GM23338 (cell line): ENCODE measurements around the gene CNTN5.

Experiments used
- EZH2 ChIP-seq: fragments of 200-600 bp; sonication (generic); IDR thresholded peaks from one replicate; pipeline ENCODE4 v1.8.0; 2017; ENCODE audit warnings: antibody characterized with exemption, mild to moderate bottlenecking, low read depth; ENCODE audit not compliant: unreplicated experiment
- JUNB ChIP-seq: IDR thresholded peaks from one replicate; pipeline ENCODE4 v1.6.1; 2016; ENCODE audit warnings: antibody characterized with exemption; ENCODE audit not compliant: unreplicated experiment
- POLR2AphosphoS5 ChIP-seq: IDR thresholded peaks from 2 replicates; pipeline ENCODE4 v1.6.1; 2016; ENCODE audit warnings: antibody characterized with exemption, low read depth
- TF ChIP-seq, protein P1 (sequence below), 2 experiments: fragments of 200-600 bp in 1 of 2; sonication (generic) in 1 of 2; conservative IDR thresholded peaks; 2 replicates each; pipeline versions ENCODE4 v1.5.1 to v1.6.1; 2016 to 2017; ENCODE audit warnings: antibody characterized with exemption in 2 of 2, low read depth in 2 of 2, mild to moderate bottlenecking in 2 of 2, moderate library complexity in 1 of 2
- TF ChIP-seq, protein P2 (sequence below): IDR thresholded peaks from one replicate; pipeline ENCODE4 v1.6.1; 2018; ENCODE audit warnings: antibody characterized with exemption; ENCODE audit not compliant: unreplicated experiment

DNA sequence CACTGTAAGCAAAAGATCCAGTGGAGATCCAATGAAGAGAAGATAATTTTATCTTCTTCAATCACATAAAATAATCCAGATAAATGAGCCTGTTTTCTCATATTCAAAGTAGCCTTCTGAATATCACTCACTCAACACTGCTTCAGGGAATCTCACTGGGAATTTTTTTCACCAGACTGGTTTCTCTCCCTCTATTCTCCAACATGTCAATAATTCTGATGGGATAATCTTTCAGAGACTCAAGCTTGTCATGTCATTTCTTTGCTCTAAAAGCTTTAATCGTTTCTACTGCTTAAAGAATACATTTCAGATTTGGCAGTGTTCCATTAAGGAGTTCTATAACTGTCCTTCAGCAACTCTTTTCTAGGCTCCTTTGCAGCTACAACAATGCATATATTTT, 16.3 kb downstream of the CNTN5 start:
- TF ChIP-seq, protein P1, sequence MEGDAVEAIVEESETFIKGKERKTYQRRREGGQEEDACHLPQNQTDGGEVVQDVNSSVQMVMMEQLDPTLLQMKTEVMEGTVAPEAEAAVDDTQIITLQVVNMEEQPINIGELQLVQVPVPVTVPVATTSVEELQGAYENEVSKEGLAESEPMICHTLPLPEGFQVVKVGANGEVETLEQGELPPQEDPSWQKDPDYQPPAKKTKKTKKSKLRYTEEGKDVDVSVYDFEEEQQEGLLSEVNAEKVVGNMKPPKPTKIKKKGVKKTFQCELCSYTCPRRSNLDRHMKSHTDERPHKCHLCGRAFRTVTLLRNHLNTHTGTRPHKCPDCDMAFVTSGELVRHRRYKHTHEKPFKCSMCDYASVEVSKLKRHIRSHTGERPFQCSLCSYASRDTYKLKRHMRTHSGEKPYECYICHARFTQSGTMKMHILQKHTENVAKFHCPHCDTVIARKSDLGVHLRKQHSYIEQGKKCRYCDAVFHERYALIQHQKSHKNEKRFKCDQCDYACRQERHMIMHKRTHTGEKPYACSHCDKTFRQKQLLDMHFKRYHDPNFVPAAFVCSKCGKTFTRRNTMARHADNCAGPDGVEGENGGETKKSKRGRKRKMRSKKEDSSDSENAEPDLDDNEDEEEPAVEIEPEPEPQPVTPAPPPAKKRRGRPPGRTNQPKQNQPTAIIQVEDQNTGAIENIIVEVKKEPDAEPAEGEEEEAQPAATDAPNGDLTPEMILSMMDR (conservative IDR thresholded peaks at IDR 0.05; ENCODE audit: low read depth in 2 of 2), result no peak
- TF ChIP-seq POLR2AphosphoS5 (no peak), EZH2 (no peak), JUNB (no peak)
- TF ChIP-seq, protein P2, sequence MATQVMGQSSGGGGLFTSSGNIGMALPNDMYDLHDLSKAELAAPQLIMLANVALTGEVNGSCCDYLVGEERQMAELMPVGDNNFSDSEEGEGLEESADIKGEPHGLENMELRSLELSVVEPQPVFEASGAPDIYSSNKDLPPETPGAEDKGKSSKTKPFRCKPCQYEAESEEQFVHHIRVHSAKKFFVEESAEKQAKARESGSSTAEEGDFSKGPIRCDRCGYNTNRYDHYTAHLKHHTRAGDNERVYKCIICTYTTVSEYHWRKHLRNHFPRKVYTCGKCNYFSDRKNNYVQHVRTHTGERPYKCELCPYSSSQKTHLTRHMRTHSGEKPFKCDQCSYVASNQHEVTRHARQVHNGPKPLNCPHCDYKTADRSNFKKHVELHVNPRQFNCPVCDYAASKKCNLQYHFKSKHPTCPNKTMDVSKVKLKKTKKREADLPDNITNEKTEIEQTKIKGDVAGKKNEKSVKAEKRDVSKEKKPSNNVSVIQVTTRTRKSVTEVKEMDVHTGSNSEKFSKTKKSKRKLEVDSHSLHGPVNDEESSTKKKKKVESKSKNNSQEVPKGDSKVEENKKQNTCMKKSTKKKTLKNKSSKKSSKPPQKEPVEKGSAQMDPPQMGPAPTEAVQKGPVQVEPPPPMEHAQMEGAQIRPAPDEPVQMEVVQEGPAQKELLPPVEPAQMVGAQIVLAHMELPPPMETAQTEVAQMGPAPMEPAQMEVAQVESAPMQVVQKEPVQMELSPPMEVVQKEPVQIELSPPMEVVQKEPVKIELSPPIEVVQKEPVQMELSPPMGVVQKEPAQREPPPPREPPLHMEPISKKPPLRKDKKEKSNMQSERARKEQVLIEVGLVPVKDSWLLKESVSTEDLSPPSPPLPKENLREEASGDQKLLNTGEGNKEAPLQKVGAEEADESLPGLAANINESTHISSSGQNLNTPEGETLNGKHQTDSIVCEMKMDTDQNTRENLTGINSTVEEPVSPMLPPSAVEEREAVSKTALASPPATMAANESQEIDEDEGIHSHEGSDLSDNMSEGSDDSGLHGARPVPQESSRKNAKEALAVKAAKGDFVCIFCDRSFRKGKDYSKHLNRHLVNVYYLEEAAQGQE, result no peak
